MM.1S (cell line): ENCODE results near the gene CD300LF.

Experiments
- DNase-seq: peaks from one replicate; pipeline ENCODE4 v3.0.0-alpha.2; 2015
- H2AFZ ChIP-seq: fragments of 300-600 bp; sonication (generic); 2 replicates; pipeline ENCODE4 v1.6.0; 2016; ENCODE audit warnings: antibody characterized with exemption, low read length
- H3F3A ChIP-seq: fragments of 300-600 bp; sonication (generic); 2 replicates; pipeline ENCODE4 v1.6.1; 2016; ENCODE audit warnings: mild to moderate bottlenecking, antibody characterized with exemption, low read length, moderate library complexity, mixed read lengths; ENCODE audit not compliant: insufficient read depth
- H3K27ac ChIP-seq: fragments of 300-600 bp; sonication (generic); 2 replicates; pipeline ENCODE4 v1.5.1; 2016; ENCODE audit warnings: mild to moderate bottlenecking, low read length
- H3K27me3 ChIP-seq: fragments of 300-600 bp; sonication (generic); replicated peaks from 2 replicates; pipeline ENCODE4 v1.6.0; 2016; ENCODE audit warnings: low read length; ENCODE audit not compliant: insufficient read depth
- H3K36me3 ChIP-seq: fragments of 300-600 bp; sonication (generic); replicated peaks from 2 replicates; pipeline ENCODE4 v1.6.1; 2016; ENCODE audit warnings: mild to moderate bottlenecking, low read length, mixed read lengths; ENCODE audit not compliant: insufficient read depth
- H3K4me1 ChIP-seq: fragments of 300-600 bp; sonication (generic); 2 replicates; pipeline ENCODE4 v1.6.1; 2016; ENCODE audit warnings: low read length, mixed read lengths
- H3K4me2 ChIP-seq: fragments of 300-600 bp; sonication (generic); 2 replicates; pipeline ENCODE4 v1.6.0; 2016; ENCODE audit warnings: low read depth, low read length
- H3K4me3 ChIP-seq: fragments of 300-600 bp; sonication (generic); 2 replicates; pipeline ENCODE4 v1.5.1; 2016; ENCODE audit warnings: low read length, mixed read lengths
- H3K79me2 ChIP-seq: fragments of 300-600 bp; sonication (generic); 2 replicates; pipeline ENCODE4 v1.6.1; 2016; ENCODE audit warnings: mixed run types, low read length, mixed read lengths
- H3K9ac ChIP-seq: fragments of 300-600 bp; sonication (generic); 2 replicates; pipeline ENCODE4 v1.6.1; 2016; ENCODE audit warnings: low read length, mixed read lengths
- H3K9me2 ChIP-seq: fragments of 300-600 bp; sonication (generic); replicated peaks from 2 replicates; pipeline ENCODE4 v1.6.1; 2016; ENCODE audit warnings: mild to moderate bottlenecking, low read length, mixed read lengths; ENCODE audit not compliant: insufficient read depth
- H3K9me3 ChIP-seq: fragments of 300-600 bp; sonication (generic); replicated peaks from 2 replicates; pipeline ENCODE4 v1.6.1; 2016; ENCODE audit warnings: mild to moderate bottlenecking, low read length, mixed read lengths; ENCODE audit not compliant: insufficient read depth
- H4K20me1 ChIP-seq: fragments of 300-600 bp; sonication (generic); 2 replicates; pipeline ENCODE4 v1.6.1; 2016; ENCODE audit warnings: mild to moderate bottlenecking, low read length, moderate library complexity, mixed read lengths; ENCODE audit not compliant: insufficient read depth
- CTCF ChIP-seq: fragments of 300-600 bp; sonication (generic); IDR thresholded peaks from 2 replicates; pipeline ENCODE4 v1.5.1; 2016; ENCODE audit warnings: antibody characterized with exemption, low read length, mixed read lengths
- EZH2 ChIP-seq: fragments of 300-600 bp; sonication (generic); optimal IDR thresholded peaks from 2 replicates; pipeline ENCODE3; 2017; ENCODE audit warnings: low read depth, mild to moderate bottlenecking, antibody characterized with exemption, low read length, mixed read lengths
- EZH2phosphoT487 ChIP-seq: fragments of 300-600 bp; sonication (generic); IDR thresholded peaks from 2 replicates; pipeline ENCODE4 v1.6.1; 2018; ENCODE audit warnings: antibody characterized with exemption, low read length

The CD300LF gene

GRCh38 chr17:74740641-74741387, 28.1 kb upstream of the CD300LF start:
- H3K4me3 ChIP-seq = no peak overlapping the region
- H3K4me1 ChIP-seq = peaks cover 58% of the 10 kb centered on the region
- H3F3A ChIP-seq = peaks cover 29% of the 10 kb centered on the region
- H3K27ac ChIP-seq = peak overlapping the region; percentile 90; the same call in 1 of the 2 replicates
- H3K9me3 ChIP-seq = no peaks in the 10 kb centered on the region
- H3K27me3 ChIP-seq = no peaks in the 10 kb centered on the region; the same call in 1 of the 2 replicates
- H3K36me3 ChIP-seq = no peaks in the 10 kb centered on the region
- H3K9ac ChIP-seq = no peak overlapping the region
- H3K9me2 ChIP-seq = no peaks in the 10 kb centered on the region
- no peak for DNase-seq
- H4K20me1 ChIP-seq = no peaks in the 10 kb centered on the region
- TF ChIP-seq EZH2 = no peak
- no peak for TF ChIP-seq EZH2phosphoT487
- no peak for TF ChIP-seq CTCF
- H3K4me2 ChIP-seq = no peak overlapping the region
- no peak overlapping the region for H2AFZ ChIP-seq
- peaks cover 27% of the 10 kb centered on the region for H3K79me2 ChIP-seq

GRCh38 chr17:74740173-74740572, 27.4 kb upstream of the CD300LF start:
- Histone ChIP-seq H2AFZ (no peak overlapping the region), H3K27me3 (no peaks in the 10 kb centered on the region; the same call in 1 of the 2 replicates), H3F3A (peaks cover 29% of the 10 kb centered on the region), H3K9ac (no peak overlapping the region), H4K20me1 (no peaks in the 10 kb centered on the region), H3K4me2 (no peak overlapping the region), H3K9me2 (no peaks in the 10 kb centered on the region), H3K79me2 (peaks cover 23% of the 10 kb centered on the region), H3K4me3 (no peak overlapping the region), H3K27ac (no peak overlapping the region), H3K36me3 (no peaks in the 10 kb centered on the region), H3K4me1 (peaks cover 58% of the 10 kb centered on the region), H3K9me3 (no peaks in the 10 kb centered on the region)
- DNase-seq = no peak
- TF ChIP-seq EZH2 (no peak), CTCF (no peak), EZH2phosphoT487 (no peak)

- H3K27me3 ChIP-seq = no peaks in the 10 kb centered on the region; the same call in 1 of the 2 replicates
- no peak overlapping the region for H2AFZ ChIP-seq
- no peaks in the 10 kb centered on the region for H3K9me3 ChIP-seq
- peaks cover 20% of the 10 kb centered on the region for H3K79me2 ChIP-seq
- H4K20me1 ChIP-seq = no peaks in the 10 kb centered on the region
- DNase-seq = no peak
- H3K27ac ChIP-seq = peak overlapping the region; percentile 40; the same call in 1 of the 2 replicates
- H3K9me2 ChIP-seq = no peaks in the 10 kb centered on the region
- no peaks in the 10 kb centered on the region for H3K36me3 ChIP-seq
- H3K4me3 ChIP-seq = no peak overlapping the region
- no peak overlapping the region for H3K9ac ChIP-seq
- peaks cover 55% of the 10 kb centered on the region for H3K4me1 ChIP-seq
- H3K4me2 ChIP-seq = peak overlapping the region; percentile 87; the same call in 1 of the 2 replicates
- H3F3A ChIP-seq = peaks cover 29% of the 10 kb centered on the region
- TF ChIP-seq EZH2phosphoT487 (no peak), CTCF (no peak), EZH2 (no peak)
Observed at GRCh38 chr17:74739227-74739831, 26.6 kb upstream of the CD300LF start.
